Endothelial cell of umbilical vein (primary cell): ENCODE results near the gene FCGBP.

ENCODE experiments used
- EZH2 ChIP-seq: IDR thresholded peaks from 2 replicates; pipeline ENCODE4 v1.6.1; 2012; ENCODE audit warnings: borderline replicate concordance, low read depth, mild to moderate bottlenecking, moderate library complexity, low read length, inconsistent platforms; ENCODE audit not compliant: severe bottlenecking
- FOS ChIP-seq: IDR thresholded peaks from 2 replicates; pipeline ENCODE4 v1.6.1; 2011; ENCODE audit warnings: mild to moderate bottlenecking, low read length, moderate library complexity, borderline replicate concordance; ENCODE audit not compliant: insufficient read depth
- MAX ChIP-seq: IDR thresholded peaks from 2 replicates; pipeline ENCODE4 v1.6.1; 2011; ENCODE audit not compliant: insufficient read depth, insufficient read length
- MYC ChIP-seq: IDR thresholded peaks from one replicate; pipeline ENCODE4 v1.6.1; 2011; ENCODE audit warnings: mild to moderate bottlenecking, low read depth, low read length
- POLR2A ChIP-seq: IDR thresholded peaks from 2 replicates; pipeline ENCODE4 v1.6.1; 2012; ENCODE audit warnings: low read depth, mild to moderate bottlenecking, control low read depth, low read length
- POLR2AphosphoS5 ChIP-seq: IDR thresholded peaks from 2 replicates; pipeline ENCODE4 v1.6.1; 2012; ENCODE audit warnings: low read depth, mild to moderate bottlenecking, control low read depth, low read length, moderate library complexity; ENCODE audit not compliant: insufficient read depth
- TF ChIP-seq, protein P1 (sequence below), 2 donors: IDR thresholded peaks; 1 replicate in 1 of 2; 2 replicates in 1 of 2; pipeline ENCODE4 v1.5.1; 2011; ENCODE audit warnings: low read length in 2 of 2, mild to moderate bottlenecking in 2 of 2, moderate library complexity in 2 of 2, control low read depth in 1 of 2, inconsistent platforms in 1 of 2, low read depth in 1 of 2; ENCODE audit not compliant: insufficient read depth in 1 of 2; ENCODE audit errors: extremely low read depth in 1 of 2

DNA sequence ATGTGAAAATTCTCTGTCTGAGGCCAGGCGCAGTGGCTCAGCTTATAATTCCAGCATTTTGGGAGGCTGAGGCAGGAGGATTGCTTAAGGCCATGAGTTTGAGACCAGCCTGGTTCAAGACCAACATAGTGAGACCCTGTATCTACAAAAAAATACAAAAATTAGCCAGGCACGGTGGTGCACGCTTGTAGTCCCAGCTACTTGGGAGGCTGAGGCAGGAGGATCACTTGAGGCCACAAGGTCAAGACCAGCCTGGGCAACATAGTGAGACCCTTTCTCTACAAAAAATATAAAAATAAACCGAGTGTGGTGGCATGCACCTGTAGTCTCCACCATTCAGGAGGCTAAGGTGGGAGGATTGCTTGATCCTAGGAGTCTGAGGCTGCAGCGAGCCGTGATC lies 2.2 kb upstream of the FCGBP start:
- TF ChIP-seq, protein P1, sequence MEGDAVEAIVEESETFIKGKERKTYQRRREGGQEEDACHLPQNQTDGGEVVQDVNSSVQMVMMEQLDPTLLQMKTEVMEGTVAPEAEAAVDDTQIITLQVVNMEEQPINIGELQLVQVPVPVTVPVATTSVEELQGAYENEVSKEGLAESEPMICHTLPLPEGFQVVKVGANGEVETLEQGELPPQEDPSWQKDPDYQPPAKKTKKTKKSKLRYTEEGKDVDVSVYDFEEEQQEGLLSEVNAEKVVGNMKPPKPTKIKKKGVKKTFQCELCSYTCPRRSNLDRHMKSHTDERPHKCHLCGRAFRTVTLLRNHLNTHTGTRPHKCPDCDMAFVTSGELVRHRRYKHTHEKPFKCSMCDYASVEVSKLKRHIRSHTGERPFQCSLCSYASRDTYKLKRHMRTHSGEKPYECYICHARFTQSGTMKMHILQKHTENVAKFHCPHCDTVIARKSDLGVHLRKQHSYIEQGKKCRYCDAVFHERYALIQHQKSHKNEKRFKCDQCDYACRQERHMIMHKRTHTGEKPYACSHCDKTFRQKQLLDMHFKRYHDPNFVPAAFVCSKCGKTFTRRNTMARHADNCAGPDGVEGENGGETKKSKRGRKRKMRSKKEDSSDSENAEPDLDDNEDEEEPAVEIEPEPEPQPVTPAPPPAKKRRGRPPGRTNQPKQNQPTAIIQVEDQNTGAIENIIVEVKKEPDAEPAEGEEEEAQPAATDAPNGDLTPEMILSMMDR (IDR thresholded peaks at IDR 0.05; ENCODE audit: extremely low read depth in 1 of 2, insufficient read depth in 1 of 2, low read depth in 1 of 2, low read length in 2 of 2) = no peak
- no peak for TF ChIP-seq POLR2A
- no peak for TF ChIP-seq EZH2
- no peak for TF ChIP-seq POLR2AphosphoS5
- no peak for TF ChIP-seq MAX
- no peak for TF ChIP-seq FOS
- TF ChIP-seq MYC = no peak
